OCI-M2 (cell line): ENCODE results near the gene ADK.
"Not testable (repeated sequence)": the region's sequence is repeated elsewhere in the genome, so short reads cannot be mapped to it uniquely, and the experiment has no call there.

Source experiments
- DNase-seq: peaks from one replicate; lab custom pipeline; 2025; ENCODE audit not compliant: unreplicated experiment; lab: John Stamatoyannopoulos, UW

The ADK gene

DNA sequence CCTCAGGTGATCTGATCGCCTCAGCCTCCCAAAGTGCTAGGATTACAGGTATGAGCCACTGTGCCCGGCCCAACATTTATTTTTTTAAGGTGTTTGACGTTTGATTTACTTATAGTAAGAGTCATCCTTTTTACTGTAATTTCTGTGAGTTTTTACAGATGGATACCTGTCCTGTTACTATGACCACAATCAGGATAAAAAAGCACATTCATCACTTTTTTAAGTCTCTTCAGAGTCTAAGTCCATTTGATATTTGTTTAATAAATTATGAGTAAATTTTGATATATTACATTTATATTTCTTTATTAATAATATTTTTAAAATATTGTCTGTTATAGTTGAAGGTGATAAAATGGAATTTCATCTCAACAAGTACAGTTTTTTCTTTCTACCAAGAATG, 374.9 kb downstream of the ADK start:
- DNase-seq, result no peak

- DNase-seq, result not testable (repeated sequence)
Observed at GRCh38 chr10:74527611-74528010, 376.6 kb downstream of the ADK start.

DNA sequence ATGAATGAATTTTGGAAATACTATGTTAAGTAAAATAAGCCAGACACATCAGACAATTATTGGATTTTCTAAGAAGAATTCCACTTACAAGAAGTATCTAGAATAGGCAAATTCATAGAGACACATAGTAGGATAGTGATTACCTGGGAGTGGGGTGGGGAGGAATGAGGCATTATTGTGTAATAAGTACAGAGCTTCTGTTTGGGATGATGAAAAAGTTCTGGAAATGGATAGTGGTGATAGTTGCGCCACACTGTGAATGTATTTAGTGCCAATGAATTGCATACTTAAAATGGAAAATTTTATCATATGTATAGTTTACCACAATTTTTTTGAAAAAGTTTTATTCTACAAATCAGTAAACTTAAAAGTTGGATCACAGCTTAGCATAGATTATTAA, 378.2 kb downstream of the ADK start:
- no peak for DNase-seq

DNA sequence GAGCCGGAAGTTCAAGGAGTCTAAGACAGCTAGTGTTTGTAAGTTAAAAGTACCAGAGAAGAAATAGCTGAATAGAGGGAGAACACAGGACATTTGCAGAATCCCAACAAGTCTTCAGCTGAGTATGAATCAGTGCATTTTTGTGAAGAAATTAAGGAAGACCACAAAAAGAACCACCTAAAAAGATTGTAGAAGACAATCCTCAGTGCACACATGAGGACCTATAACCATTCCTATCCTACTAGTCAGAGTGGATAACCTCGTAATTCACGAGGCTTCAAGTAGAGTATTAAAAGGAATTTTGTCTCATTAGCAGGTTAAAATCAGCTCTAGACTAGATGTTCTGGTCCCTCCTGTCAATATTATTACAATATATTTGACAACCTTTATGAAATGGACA, 380.0 kb downstream of the ADK start:
- no peak for DNase-seq

- no peak for DNase-seq
Observed at GRCh38 chr10:74539317-74539716, 388.3 kb downstream of the ADK start.

DNA sequence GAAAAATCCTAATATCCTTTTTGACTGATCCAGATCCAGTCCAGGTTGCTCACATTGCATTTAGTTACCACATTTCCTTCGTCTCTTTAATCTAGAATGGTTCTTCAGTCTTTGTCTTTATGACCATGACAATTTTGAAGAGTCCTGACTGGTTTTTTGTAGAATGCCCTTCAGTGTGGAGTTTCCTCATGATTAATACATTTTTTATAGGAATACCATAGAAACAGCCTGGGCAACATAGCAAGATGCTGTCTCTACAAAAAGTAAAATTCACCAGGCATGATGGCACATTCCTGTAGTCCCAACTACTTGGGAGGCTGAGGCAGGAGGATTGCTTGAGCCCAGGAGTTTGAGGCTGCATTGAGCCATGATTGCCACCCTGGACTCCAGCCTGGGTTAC, 390.4 kb downstream of the ADK start:
- DNase-seq, result no peak

- DNase-seq, result no peak
Observed at GRCh38 chr10:74542077-74542476, 391.1 kb downstream of the ADK start.

- no peak for DNase-seq
Observed at GRCh38 chr10:74543276-74543675, 392.3 kb downstream of the ADK start.

DNA sequence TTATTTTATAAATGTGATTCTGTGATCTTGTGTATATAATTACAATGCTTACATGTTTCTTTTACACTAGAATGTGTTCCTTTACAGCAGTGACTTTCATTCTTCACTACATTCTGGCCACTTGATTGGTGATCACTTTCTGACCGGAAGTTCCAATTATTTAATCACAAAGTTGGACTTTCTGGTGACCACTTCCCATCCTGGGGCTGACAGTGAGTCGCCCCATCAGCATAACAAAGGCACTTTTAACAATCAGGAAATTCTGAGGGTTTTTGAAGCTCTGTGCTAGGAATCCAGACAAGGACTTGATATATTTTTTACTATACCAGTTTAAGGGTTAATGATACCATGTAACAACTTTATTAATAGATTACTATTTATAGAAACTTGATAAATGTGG, 393.1 kb downstream of the ADK start:
- DNase-seq, result no peak

GRCh38 chr10:74548676-74549075, 397.7 kb downstream of the ADK start:
- no peak for DNase-seq

DNA sequence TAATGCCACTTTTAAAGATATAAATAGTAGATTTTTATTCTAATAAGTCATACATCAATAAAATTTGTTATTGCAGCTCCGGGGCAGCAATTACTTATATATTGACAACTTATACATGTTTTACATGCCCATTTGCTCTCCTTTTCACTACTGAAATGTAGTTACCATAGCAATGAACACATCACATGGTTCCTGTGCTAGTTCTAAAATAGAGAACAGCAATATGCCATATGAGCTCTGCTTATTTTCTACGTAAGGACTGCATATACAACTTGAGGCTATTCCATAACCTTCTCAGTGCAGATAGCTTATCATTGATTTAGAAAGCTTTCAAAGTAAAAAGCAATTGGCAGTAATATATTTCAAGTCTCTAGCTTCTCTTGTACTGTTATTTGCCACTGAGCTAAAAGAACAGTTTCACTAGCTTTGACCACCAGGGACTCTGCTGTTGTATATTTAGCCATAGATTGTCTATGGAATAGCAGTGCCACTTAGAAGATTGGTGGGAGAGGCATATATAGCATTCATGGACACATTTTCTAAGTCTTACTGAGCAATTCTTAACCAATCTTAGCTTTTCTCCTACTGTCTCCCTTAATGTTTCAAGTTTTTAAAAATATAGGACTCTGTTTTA, 405.2 kb downstream of the ADK start:
- DNase-seq, result no peak

- no peak for DNase-seq
Observed at GRCh38 chr10:74557098-74557497, 406.1 kb downstream of the ADK start.

DNA sequence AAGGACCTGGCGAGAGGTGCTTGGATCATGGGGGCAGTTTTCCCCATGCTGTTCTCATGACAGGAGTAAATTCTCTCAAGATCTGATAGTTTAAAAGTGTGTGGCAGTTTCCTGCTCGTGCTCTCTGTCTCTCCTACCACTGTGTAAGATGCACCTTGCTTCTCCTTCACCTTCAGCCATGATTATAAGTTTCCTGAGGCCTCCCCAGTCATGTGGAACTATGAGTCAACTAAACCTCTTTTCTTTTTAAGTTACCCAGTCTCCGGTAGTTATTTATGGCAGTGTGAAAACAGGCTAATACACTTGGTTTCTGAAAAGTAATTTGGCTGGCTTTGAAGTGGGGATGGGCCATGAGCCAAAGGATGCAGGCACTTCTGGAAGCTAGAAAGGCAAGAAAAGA, 407.4 kb downstream of the ADK start:
- no peak for DNase-seq

- DNase-seq, result no peak
Observed at GRCh38 chr10:74558897-74559296, 407.9 kb downstream of the ADK start.

DNA sequence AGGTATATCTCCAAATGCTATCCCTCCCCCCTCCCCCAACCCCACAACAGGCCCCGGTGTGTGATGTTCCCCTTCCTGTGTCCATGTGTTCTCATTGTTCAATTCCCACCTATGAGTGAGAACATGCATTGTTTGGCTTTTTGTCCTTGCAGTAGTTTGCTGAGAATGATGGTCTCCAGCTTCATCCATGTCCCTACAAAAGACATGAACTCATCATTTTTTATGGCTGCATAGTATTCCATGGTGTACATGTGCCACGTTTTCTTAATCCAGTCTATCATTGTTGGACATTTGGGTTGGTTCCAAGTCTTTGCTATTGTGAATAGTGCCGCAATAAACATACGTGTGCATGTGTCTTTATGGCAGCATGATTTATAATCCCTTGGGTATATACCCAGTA, 417.9 kb downstream of the ADK start:
- not testable (repeated sequence) for DNase-seq

DNA sequence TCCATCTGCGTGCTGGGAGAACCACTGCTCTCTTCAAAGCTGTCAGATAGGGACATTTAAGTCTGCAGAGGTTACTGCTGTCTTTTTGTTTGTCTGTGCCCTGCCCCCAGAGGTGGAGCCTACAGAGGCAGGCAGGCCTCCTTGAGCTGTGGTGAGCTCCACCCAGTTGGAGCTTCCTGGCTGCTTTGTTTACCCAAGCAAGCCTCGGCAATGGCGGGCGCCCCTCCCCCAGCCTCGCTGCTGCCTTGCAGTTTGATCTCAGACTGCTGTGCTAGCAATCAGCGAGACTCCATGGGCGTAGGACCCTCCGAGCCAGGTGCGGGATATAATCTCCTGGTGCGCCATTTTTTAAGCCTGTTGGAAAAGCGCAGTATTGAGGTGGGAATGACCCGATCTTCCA, 422.5 kb downstream of the ADK start:
- not testable (repeated sequence) for DNase-seq

DNA sequence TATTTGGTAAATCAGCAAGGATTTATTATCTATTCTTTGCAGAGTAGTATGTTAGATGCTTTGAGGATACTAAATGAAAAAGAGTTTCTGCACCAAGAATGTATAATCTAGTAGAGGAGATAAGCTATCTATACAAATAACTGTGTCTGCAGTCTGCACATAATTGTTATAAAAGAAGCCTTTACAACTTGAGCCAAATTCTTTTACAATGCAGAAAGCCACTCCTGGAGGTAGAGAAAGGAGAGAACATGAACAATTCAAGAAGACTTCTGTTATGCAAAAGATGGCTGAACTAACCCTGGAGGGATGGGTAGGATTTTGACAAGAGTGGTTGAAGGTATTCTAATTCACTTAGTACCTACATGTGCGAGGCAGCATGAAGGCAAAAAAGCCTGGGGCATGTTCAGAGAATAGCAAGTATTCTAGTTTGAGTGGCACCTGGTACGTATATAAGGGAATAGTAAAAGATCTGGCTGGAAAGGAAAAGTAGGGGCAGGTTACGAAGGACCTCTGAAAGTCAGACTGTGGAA, 424.2 kb downstream of the ADK start:
- no peak for DNase-seq

- no peak for DNase-seq
Observed at GRCh38 chr10:74575912-74576311, 424.9 kb downstream of the ADK start.

DNA sequence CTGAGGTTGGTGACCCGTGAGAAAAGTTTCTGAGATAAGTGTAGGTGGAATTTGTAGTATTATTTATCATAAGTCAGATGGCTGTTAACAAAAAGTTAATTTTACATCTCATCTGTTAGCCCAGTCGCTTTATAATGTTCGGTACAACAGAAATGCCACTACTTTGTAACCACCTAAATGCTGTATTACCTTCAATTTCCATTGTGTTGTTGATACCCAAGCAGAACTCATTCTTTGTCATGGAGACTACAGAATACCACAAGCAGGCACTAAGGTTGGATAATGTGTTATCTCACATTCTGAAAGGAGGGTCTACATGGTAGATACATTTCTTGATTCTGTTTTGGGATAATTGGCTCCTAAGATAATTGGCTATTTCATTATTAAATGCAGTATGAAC, 425.6 kb downstream of the ADK start:
- DNase-seq, result no peak

DNA sequence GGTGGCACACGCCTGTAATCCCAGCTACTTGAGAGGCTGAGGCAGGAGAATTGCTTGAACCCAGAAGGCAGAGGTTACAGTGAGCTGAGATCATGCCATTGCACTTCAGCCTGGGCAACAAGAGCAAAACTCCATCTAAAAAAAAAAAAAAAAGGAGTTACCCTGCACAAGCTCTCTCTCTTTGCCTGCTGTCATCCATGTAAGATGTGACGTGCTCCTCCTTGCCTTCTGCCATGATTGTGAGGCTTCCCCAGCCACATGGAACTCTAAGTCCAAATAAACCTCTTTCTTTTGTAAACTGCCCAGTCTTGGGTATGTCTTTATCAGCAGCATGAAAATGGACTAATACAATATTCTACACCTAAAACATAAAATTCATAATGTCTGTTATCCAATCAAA, 429.4 kb downstream of the ADK start:
- DNase-seq, result not testable (repeated sequence)

DNA sequence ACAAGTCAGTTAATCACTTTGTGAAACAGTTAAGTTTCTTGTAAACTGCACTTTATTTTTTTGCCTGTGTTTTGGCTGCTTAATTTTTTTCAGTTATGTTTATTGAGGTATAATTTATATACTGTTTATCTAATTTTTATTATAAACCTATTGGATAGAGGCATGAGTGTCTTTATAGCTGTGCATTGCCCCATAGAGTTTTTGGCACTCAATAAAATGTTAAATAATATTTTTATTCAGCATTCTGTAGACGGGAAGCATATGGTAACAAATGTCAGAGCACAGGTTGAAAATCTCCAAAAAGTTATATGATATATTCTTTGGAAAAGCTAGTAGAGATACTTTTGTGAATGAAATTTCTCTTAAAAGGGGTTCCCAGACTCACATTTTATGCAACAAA, 431.5 kb downstream of the ADK start:
- no peak for DNase-seq

GRCh38 chr10:74585231-74586087, 434.4 kb downstream of the ADK start:
- no peak for DNase-seq
